Heart left ventricle (tissue), 13 donors: Measurements from ENCODE around the gene GALNT18.

Source experiments
- CTCF ChIP-seq, 12 donors: fragments of 200-600 bp; sonication (generic) in 4 of 12; IDR thresholded peaks; one replicate each; pipeline versions ENCODE4 v1.5.0 to v1.8.0; 2018 to 2022; ENCODE audit warnings: antibody characterized with exemption in 12 of 12, mild to moderate bottlenecking in 5 of 12
- POLR2A ChIP-seq, 2 donors: fragments of 450-650 bp; IDR thresholded peaks; one replicate each; pipeline ENCODE4 v1.6.1; 2017; ENCODE audit warnings: antibody characterized with exemption in 2 of 2, mild to moderate bottlenecking in 2 of 2, moderate library complexity in 2 of 2
- donor health status: ischemic (EF 13 %, LVEDD 7.1; RV severe dilation, severe dysfunction).
- donor health status: DM: no; HTN: yes; CAD: no.
- donor health status: DM: no; HTN: no; CAD: no.
- donor health status: ischemic (EF 25% LVEDD 6.9; RV normal size, moderate dysfunction).
- donor health status: ischemic (EF 25% LVEDD 5.7; RV mildly dilated, moderate dysfunction).
- donor health status: ischemic (EF 35%, LVEDD 5.7; RV mildly dilated, moderate dysfunction).
- donor health status: nonischemic (EF 11% LVEDD 7.7; RV severe dilation, severe dysfunction).
- donor health status: DM: yes; HTN: yes; CAD: no.
- donor health status: PGD.
- donor health status: ischemic (EF 29% LVEDD 5.4; RV normal size, mild dysfunction).
- donor health status: nonischemic (EF 23%, LVEDD 6.1; RV moderate dilation, normal function).

- TF ChIP-seq CTCF (IDR thresholded peaks at IDR 0.05), result no peak
- TF ChIP-seq POLR2A (IDR thresholded peaks at IDR 0.05), result no peak
Measured at GRCh38 chr11:11598243-11598642, 23.6 kb downstream of the GALNT18 start.
